Measurements from ENCODE around the gene HAPLN3. TPM values are rescaled to one million over a fixed set of nuclear protein-coding genes. Genes with fewer than 3 reads are reported as not detected.

The HAPLN3 gene
- total RNA-seq, 1 experiment from 2014 or later: 42.4 TPM

DNA sequence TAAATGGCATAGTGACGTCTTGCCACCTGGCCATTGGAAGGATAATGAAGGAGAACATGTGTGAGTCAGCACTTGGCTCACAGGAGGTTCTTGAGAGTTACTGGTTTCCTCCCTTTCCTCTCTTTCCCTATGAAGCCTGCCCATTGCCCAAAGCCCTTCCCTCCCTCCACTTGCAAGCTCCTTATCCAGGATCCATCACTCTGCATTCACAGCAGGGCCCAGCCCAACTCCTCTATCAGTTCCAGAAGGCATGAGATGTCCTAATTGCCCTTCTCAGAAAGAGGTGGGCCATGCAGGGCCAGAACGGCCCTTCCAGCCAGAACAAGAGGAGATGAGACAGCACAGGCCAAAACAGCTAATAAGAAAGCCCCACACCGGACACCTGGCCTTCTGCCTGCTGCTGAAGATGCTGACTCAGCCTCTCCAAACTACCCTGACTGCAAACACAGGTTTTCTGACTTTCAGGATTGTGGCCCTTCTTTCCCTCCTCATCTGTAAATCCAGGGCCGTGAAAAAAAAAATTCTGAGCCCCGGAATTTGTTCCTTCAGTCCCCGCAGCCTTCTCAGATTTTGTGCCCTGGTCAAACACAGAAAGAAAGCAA lies 29.7 kb downstream of the HAPLN3 start:
- Histone ChIP-seq H3K23me2 (ENCODE audit: insufficient read length, low read depth, low read length, poor library complexity, severe bottlenecking) (no peaks in the 10 kb centered on the region), H2BK120ac (ENCODE audit: low read depth, low read length, poor library complexity, severe bottlenecking) (no peak overlapping the region), H3K27ac (ENCODE audit: insufficient read length, low read depth, low read length) (no peak overlapping the region), H3K79me2 (ENCODE audit: insufficient read depth, low read length) (no peaks in the 10 kb centered on the region), H3K14ac (ENCODE audit: insufficient read depth, low read length) (no peak overlapping the region), H3K9me3 (ENCODE audit: control insufficient read depth, low read depth, low read length) (no peaks in the 10 kb centered on the region), H3K56ac (ENCODE audit: insufficient read length, low read depth, low read length) (no peak overlapping the region), H2BK20ac (ENCODE audit: low read depth, low read length, poor library complexity, severe bottlenecking) (no peak overlapping the region), H3T11ph (ENCODE audit: low read length) (no peak overlapping the region), H4K91ac (ENCODE audit: insufficient read length, low read depth, low read length) (no peak overlapping the region), H3K4me1 (ENCODE audit: insufficient read depth, low read length) (no peaks in the 10 kb centered on the region), H2AK5ac (ENCODE audit: insufficient read length, low read length) (no peak overlapping the region), H2BK12ac (ENCODE audit: insufficient read length, low read depth, low read length) (no peak overlapping the region), H4K8ac (replicated peaks; ENCODE audit: insufficient read length, low read depth, low read length) (no peak overlapping the region), H4K5ac (ENCODE audit: insufficient read length, low read depth, low read length) (no peak overlapping the region), H3K4me2 (ENCODE audit: insufficient read depth, insufficient read length, low read length) (no peak overlapping the region), H2BK15ac (ENCODE audit: low read depth, low read length) (no peak overlapping the region), H3K79me1 (ENCODE audit: insufficient read depth, low read depth, low read length, poor library complexity, severe bottlenecking) (no peaks in the 10 kb centered on the region), H3K18ac (ENCODE audit: insufficient read length, low read depth, low read length) (no peak overlapping the region), H3K4ac (ENCODE audit: low read depth, low read length) (no peak overlapping the region), H2AFZ (ENCODE audit: low read length) (no peak overlapping the region), H2BK5ac (ENCODE audit: insufficient read length, low read length) (no peak overlapping the region), H4K20me1 (ENCODE audit: control insufficient read depth, insufficient read depth, insufficient read length) (no peaks in the 10 kb centered on the region), H3K27me3 (ENCODE audit: insufficient read depth, low read length) (no peaks in the 10 kb centered on the region), H3K9ac (ENCODE audit: extremely low read depth, insufficient read length, low read length) (no peak overlapping the region), H3K23ac (ENCODE audit: insufficient read length, low read depth, low read length) (no peak overlapping the region)
- TF ChIP-seq, protein P1, sequence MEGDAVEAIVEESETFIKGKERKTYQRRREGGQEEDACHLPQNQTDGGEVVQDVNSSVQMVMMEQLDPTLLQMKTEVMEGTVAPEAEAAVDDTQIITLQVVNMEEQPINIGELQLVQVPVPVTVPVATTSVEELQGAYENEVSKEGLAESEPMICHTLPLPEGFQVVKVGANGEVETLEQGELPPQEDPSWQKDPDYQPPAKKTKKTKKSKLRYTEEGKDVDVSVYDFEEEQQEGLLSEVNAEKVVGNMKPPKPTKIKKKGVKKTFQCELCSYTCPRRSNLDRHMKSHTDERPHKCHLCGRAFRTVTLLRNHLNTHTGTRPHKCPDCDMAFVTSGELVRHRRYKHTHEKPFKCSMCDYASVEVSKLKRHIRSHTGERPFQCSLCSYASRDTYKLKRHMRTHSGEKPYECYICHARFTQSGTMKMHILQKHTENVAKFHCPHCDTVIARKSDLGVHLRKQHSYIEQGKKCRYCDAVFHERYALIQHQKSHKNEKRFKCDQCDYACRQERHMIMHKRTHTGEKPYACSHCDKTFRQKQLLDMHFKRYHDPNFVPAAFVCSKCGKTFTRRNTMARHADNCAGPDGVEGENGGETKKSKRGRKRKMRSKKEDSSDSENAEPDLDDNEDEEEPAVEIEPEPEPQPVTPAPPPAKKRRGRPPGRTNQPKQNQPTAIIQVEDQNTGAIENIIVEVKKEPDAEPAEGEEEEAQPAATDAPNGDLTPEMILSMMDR (conservative IDR thresholded peaks at IDR 0.05): no peak
- Mint-ChIP-seq H3K9me3 (peaks cover 0 to 4% of the 10 kb centered on the region in 2 experiments; a peak in 3 of 5 replicates), H3K36me3 (ENCODE audit: insufficient read depth in 1 of 3, low read depth in 3 of 3) (peaks cover 0 to 5% (median 0%) of the 10 kb centered on the region in 3 experiments; a peak in 2 of 7 replicates), H3K4me3 (no peak overlapping the region), H3K4me1 (peaks cover 5 to 8% of the 10 kb centered on the region in 2 experiments; a peak in 2 of 4 replicates), H3K27me3 (ENCODE audit: low read depth) (peaks cover 29% of the 10 kb centered on the region), H3K27ac (0 out of 7 replicates have a peak overlapping the region, but pooled peaks of 1 of the 3 experiments have one; percentile 27)
- WGBS (ENCODE audit: extremely low coverage, insufficient read length, low lambda C conversion rate): no CpG with 5 or more reads among the region's 6 CpGs
- DNase-seq: no peak
